HG03439 (cell line): ENCODE results near the gene FIBIN.

Experiments
- ATAC-seq: cut with Tn5 transposase; IDR thresholded peaks from one replicate; pipeline ENCODE4 v1.9.1; 2021; ENCODE audit warnings: mild to moderate bottlenecking, moderate library complexity; ENCODE audit not compliant: unreplicated experiment

Gene FIBIN

DNA sequence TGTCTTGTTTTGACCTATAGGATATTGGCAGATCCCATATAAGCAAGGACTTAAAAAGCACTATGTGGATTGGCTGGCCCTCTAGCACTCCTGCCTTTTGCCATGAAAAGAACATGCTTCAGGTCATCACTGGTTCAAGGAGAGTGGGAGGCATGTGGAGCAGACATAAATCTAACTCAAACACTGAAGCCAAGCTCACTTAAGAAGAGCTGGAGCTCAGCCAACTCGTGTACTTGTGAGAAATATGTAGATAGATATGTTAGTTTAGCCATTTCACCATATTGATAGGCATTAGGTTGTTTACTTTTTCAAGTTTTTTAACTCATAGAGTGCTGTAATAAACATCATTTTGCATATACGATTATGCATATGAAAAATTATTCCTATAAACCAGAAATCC lies 26.8 kb downstream of the FIBIN start:
- ATAC-seq = no peak

DNA sequence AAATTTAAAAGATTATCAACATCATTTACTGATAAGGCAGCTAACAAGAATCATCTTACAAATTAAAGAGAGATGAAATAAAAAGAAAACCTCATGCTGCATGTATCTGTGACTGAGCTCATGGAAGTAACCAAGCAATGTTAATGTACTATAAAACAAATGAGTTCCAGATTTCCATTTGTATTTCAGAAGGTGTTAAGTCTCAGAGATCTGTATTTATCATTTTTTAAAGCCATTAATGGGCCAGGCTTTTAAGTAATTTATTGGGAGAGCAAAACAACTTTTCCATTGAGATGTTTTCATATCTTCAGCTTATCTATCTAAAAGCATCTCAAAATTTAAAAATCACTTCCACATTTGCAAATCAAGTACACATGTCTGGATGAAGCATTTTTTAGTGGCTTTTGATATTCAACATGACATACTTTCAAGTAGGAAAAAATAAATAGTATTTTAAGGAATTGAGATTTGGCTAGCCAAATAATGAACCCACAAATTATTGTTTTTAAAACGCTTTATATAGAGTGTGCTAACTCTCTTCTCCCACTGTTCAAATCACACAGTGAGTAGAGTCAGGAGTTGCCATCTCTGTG lies 28.8 kb downstream of the FIBIN start:
- no peak for ATAC-seq

DNA sequence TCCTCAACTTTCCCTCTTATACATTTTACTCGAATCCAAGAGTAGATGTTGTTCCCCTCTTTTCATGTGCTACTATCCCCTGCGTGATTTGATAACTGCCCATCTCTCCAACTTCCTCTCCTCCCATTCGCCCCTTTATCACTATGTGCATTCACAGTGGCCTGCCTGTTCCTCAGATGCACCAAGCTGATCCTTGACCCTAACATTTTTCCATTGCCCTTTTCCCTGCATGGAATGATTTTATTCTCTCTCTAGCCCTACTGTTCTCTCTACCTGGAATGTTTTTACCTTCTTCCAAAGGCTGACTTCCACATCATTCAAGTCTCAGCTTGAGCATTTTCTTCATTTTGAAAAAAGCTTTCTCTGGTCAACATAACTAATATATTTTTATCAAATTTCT lies 31.0 kb downstream of the FIBIN start:
- no peak for ATAC-seq

DNA sequence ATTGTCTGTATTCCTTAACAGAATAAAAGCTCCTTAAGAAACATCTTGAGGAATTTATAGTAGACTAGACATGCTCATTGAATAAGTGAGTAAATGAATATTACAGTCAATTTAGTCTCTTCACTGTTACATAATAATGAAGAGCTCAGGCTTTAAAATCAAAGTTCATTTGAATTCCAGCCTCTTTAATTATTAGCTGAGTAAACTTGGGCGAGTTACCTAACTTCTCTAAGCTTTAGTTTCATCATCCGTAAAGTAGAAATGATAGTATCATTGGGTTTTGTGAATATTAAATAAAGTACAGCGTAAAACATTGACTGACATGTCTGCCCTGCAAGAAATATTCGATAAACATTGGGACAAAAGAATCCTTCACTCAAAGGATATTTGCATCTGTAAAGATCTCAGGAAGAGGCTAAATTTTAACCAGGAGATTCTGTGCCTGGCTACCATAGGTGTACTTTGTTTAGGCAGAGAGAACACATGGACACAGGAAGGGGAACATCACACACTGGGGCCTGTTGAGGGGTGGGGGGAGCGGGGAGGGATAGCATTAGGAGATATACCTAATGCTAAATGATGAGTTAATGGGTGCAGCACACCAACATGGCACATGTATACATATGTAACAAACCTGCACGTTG lies 31.5 kb downstream of the FIBIN start:
- ATAC-seq = no peak

DNA sequence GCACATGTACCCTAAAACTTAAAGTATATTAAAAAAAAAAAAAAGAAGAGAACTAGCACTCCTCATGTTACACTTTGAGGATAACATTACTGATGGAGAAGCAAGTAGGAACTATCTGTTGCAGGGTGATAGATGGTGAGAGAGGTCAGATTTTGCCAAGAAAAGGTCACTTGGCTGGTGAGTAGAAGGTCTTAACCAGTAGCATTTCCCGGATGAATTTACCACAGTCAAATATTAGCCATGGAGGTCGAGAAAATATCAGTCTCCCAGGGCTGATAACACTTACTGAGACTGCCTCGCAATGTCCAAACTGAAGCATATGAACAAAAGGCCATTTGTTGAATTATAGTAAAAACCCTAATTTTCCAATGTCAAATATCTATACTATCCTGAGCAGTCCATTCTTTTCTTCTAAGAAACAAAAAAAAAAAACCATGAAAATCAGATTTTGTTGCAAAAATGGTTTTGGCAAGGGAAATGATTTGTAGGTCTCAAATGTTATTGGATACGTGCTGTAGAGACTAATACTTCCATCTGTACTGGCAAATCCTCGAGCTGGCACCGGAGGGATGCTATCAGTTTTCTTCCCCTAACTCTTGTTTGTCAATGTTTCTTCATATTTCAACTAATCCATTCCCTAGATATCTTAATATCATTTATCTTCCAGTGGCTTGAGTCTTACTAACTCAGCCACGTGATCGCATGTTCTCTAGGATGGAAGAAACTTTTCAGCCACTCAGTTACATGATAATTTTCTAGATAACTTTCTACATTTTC lies 32.2 kb downstream of the FIBIN start:
- no peak for ATAC-seq

DNA sequence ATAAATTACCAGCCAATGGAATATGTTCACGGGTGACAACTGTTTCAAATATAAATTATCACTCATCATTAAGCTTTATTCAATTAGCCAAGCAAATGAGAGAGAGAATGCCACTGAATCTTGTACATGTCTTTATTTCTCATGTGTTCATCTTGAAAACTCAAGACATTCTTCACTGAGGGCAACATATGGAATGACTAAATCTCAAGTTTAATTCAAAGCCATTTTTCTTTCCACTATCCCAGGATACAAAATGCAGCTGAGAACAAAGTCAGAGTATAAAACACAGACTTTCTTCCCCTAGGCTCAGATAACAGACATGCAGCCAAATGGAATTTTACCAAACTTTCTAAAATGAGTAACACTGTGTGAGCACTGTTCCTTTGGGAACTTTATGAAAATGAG lies 34.7 kb downstream of the FIBIN start:
- no peak for ATAC-seq

DNA sequence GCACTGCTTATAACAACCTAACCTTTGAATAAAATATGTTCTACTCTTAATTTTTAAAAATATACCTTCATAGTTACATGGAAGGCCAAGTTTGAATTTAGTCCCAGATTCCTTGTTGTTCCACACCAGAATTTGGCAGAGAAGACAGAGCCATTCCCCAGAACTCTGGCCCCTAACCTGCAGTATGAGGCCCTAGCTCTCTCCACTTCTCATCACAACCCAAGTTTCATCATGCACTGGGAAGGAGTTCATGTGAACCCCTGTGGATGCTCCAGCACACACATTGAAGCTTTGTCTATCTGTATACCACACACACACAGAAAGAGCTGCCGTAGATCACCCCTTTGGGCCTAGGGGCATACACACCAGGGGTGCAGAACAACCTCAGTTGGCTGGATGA lies 36.1 kb downstream of the FIBIN start:
- ATAC-seq = no peak

DNA sequence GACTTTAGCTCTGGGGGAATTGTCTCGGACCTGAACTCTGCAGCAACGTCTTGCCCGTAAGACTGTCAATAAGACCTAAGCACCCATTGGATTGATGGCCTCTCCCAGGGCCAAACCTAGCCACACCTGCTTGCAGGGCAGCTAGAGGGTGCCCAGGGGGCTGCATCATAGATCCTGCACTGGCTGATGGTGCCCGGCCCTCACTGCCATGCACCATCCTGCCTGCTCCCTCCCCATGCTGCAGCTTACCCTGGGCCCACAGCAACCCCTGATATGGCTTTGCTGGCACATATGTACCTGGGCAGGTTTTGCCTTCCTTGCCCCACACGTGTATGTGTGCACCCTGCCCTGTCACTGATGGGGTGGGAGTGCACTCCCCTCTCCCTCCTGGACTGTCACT lies 37.8 kb downstream of the FIBIN start:
- ATAC-seq = no peak

DNA sequence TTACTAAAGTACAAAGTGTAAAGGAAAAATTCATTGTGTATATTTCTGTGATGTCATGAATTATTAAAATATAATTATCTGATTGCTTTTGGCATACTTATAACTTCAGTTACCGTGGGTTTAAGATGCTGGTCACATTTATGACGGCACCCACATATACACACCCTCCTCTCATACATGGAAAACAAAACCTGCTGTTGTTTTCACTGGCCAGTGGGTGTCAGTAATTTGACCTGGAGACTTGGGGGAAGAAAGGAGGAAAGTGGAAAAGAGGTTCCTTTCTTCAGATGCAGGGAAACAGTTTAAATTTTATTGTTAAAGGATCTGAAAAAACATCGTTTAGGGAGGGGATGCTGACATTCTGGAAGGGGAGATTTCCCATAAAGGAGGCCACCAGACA lies 46.0 kb downstream of the FIBIN start:
- no peak for ATAC-seq

DNA sequence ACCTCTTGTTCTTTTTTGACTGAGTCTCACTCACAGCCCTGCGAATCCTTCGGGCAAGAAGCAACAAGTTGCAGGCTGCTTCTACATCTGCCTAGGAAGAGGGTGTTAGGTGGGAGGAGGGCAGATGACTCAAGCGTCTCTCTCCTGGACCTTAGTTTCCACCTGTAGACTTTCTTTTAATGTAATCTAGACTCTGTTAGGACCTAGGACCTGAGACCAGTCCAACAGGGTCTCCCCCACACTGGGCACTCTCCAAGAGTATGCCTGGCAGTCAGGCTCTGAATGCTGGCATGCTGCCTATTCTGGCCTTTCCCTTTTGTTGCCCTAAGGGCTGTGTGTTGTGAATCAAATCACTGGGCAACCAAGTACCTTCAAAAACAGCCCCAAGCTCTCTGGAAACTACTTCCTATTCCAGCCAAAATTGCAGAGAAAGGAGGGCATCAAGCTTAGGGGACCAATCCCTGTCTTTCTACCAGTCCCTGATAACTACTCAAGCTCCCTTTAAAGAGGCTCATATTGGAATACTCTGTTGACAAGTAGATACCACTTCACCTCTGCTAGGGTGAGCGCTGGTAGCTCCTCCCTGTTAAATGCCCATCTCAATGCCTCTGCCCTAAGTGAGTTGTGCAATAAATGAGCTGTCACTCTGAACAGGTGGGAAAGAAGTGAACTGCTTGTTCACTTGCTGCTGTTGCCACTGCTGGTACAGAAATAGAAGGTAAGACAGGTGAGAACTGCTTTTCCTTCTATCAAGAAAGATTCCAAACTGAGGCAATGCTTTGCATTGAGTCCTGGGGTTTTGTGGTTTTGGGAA lies 46.6 kb downstream of the FIBIN start, which contains the start of gene BBOX1:
Gene BBOX1, plus strand, starts transcription at position 514 of the 814 bp plus-strand sequence. CDS start 14,616 bp downstream, outside the sequence.
- ATAC-seq = no peak

DNA sequence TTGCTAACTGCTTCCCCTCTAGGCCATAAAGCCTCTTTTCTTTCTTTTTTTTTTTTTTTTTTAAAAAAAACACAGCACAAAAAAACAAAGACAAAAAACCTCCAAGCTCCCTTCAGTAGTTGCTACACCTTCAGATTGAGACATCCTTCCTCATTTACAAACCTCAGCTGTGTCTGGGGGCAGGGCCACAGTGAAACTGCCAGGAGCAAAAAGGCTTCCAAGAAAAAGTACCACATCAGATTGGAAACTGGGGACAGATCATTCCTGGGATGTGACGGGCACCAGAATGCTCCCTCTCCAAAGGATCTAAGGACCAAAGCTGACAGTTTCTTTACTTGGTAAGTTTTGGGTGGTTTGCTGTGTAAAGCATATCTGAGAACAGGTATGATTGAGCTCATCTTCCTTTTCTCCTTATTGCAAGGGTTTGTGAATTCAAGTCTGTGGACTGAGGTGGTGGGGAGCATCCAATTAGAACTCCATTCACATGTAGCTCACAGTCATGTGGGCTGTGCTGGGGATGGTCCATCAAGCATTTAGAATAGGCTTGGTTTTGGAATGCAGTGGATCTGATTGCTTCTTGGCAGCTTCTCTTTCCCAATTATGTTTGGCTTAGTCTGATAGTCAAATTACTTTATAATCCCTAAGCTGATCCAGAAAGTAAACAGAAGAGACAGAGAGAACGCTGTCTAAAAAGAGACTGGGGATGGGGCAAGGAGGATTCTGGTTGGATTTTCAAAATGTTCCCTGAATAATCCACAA lies 47.4 kb downstream of the FIBIN start:
- no peak for ATAC-seq
